ENCODE measurements around the gene CCDC3. TPM values are rescaled to one million over a fixed set of nuclear protein-coding genes. Genes with fewer than 3 reads are reported as not detected.

The CCDC3 gene
- total RNA-seq, 2 donors from 2014 or later: 17.6 to 41.8 TPM

- Histone ChIP-seq H3K4me3 (no peak overlapping the region), H3K4me1 (replicated peaks) (no peaks in the 10 kb centered on the region), H3K9me3 (no peaks in the 10 kb centered on the region), H3K27me3 (replicated peaks; ENCODE audit: insufficient read depth) (no peaks in the 10 kb centered on the region), H3K36me3 (no peaks in the 10 kb centered on the region), H3K27ac (no peak overlapping the region)
- intact Hi-C loops (cut with DNase I): no loop called here
- TF ChIP-seq CTCF (IDR thresholded peaks at IDR 0.05) (no peak), POLR2A (IDR thresholded peaks at IDR 0.05) (no peak), POLR2AphosphoS5 (IDR thresholded peaks at IDR 0.05) (no peak)
- no peak for DNase-seq (ENCODE audit: low spot score)
- WGBS: 65% methylated on average over 3 of the region's 3 CpGs
Measured at GRCh38 chr10:13018171-13018570, 16.7 kb upstream of the CCDC3 start.

- no peaks in the 10 kb centered on the region for H3K27me3 ChIP-seq (replicated peaks; ENCODE audit: insufficient read depth)
- intact Hi-C loops (cut with DNase I): no loop called here
- no peak overlapping the region for H3K27ac ChIP-seq
- TF ChIP-seq POLR2A (IDR thresholded peaks at IDR 0.05) (no peak), CTCF (IDR thresholded peaks at IDR 0.05) (no peak), POLR2AphosphoS5 (IDR thresholded peaks at IDR 0.05) (no peak)
- no peak overlapping the region for H3K4me3 ChIP-seq
- H3K36me3 ChIP-seq: no peaks in the 10 kb centered on the region
- no peaks in the 10 kb centered on the region for H3K9me3 ChIP-seq
- H3K4me1 ChIP-seq (replicated peaks): no peaks in the 10 kb centered on the region
- WGBS: 95% methylated on average over 10 of the region's 10 CpGs
- DNase-seq (ENCODE audit: low spot score): no peak
Measured at GRCh38 chr10:13016886-13017285, 15.4 kb upstream of the CCDC3 start.

- H3K27ac ChIP-seq: no peak overlapping the region
- TF ChIP-seq CTCF (IDR thresholded peaks at IDR 0.05) (no peak), POLR2AphosphoS5 (IDR thresholded peaks at IDR 0.05) (no peak)
- no peak overlapping the region for H3K4me3 ChIP-seq
- intact Hi-C loops (cut with DNase I): no loop called here
- no peak for DNase-seq (ENCODE audit: low spot score)
- no peaks in the 10 kb centered on the region for H3K4me1 ChIP-seq (replicated peaks)
- no peaks in the 10 kb centered on the region for H3K9me3 ChIP-seq
- no peaks in the 10 kb centered on the region for H3K27me3 ChIP-seq (replicated peaks; ENCODE audit: insufficient read depth)
- H3K36me3 ChIP-seq: no peaks in the 10 kb centered on the region
- WGBS: 55% methylated on average over 5 of the region's 5 CpGs
Measured at GRCh38 chr10:13016426-13016825, 14.9 kb upstream of the CCDC3 start.

GRCh38 chr10:13006037-13006436 is 4.5 kb upstream of the CCDC3 start:
- H3K36me3 ChIP-seq: no peaks in the 10 kb centered on the region
- no peak overlapping the region for H3K27ac ChIP-seq
- 79% methylated on average over 3 of the region's 3 CpGs for WGBS
- no peak for TF ChIP-seq POLR2AphosphoS5 (IDR thresholded peaks at IDR 0.05)
- no peak for TF ChIP-seq POLR2A (IDR thresholded peaks at IDR 0.05)
- no peak for TF ChIP-seq CTCF (IDR thresholded peaks at IDR 0.05)
- DNase-seq (ENCODE audit: low spot score): no peak
- no peaks in the 10 kb centered on the region for H3K4me1 ChIP-seq (replicated peaks)
- no peaks in the 10 kb centered on the region for H3K9me3 ChIP-seq
- intact Hi-C loops (cut with DNase I): no loop called here
- no peaks in the 10 kb centered on the region for H3K27me3 ChIP-seq (replicated peaks; ENCODE audit: insufficient read depth)
- no peak overlapping the region for H3K4me3 ChIP-seq

DNA sequence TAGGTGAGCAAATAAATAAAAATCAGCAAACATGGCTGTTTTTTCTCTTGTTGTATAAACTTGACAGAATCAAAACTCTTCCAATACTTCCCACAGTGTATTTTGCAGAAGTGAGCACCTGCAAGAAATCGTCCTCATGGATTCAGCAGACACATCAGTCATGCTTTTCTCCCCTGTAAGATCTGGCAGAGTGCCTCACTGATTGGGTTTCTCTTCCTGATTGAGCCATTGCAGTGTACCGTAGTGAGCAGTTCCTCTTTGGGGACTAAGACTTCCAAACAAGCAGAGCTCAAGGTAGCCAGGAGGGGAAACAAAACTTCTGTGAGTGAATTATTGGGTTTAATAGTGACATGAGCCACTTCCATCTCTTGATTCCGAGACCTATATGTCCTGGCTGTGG is 2.2 kb upstream of the CCDC3 start:
- no peaks in the 10 kb centered on the region for H3K36me3 ChIP-seq
- 83% methylated on average over 3 of the region's 3 CpGs for WGBS
- intact Hi-C loops (cut with DNase I): no loop called here
- no peak for DNase-seq (ENCODE audit: low spot score)
- H3K4me3 ChIP-seq: no peak overlapping the region
- H3K27ac ChIP-seq: no peak overlapping the region
- no peak for TF ChIP-seq CTCF (IDR thresholded peaks at IDR 0.05)
- no peak for TF ChIP-seq POLR2AphosphoS5 (IDR thresholded peaks at IDR 0.05)
- no peak for TF ChIP-seq POLR2A (IDR thresholded peaks at IDR 0.05)
- no peaks in the 10 kb centered on the region for H3K4me1 ChIP-seq (replicated peaks)
- H3K27me3 ChIP-seq (replicated peaks; ENCODE audit: insufficient read depth): no peaks in the 10 kb centered on the region
- H3K9me3 ChIP-seq: no peaks in the 10 kb centered on the region
